Fibroblast of upper back skin (primary cell): Measurements from ENCODE around the gene L3MBTL4.
"Not testable (repeated sequence)": the region's sequence is repeated elsewhere in the genome, so short reads cannot be mapped to it uniquely, and the experiment has no call there.

Experiments
- DNase-seq: peaks from one replicate; pipeline ENCODE4 v3.0.0-alpha.2; 2013

The L3MBTL4 gene

DNA sequence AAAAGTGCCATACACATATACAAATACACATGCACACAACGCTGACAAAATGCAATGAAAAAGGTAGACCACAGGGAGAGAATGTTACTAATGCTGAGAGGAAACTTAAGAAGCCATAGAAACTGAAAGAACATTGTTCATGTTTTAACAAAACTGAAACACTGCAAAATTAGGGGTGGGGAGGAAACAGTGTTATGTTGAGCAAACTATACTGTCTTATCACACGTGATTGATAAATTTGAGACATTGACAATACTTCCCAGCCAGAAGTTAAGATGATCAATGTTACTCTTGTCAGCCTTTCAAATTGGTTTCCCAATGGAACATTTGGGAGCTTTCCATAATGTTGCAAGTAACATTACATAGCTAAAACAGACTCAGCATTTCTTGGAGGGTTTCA is 165.5 kb downstream of the L3MBTL4 start:
- DNase-seq: no peak

DNA sequence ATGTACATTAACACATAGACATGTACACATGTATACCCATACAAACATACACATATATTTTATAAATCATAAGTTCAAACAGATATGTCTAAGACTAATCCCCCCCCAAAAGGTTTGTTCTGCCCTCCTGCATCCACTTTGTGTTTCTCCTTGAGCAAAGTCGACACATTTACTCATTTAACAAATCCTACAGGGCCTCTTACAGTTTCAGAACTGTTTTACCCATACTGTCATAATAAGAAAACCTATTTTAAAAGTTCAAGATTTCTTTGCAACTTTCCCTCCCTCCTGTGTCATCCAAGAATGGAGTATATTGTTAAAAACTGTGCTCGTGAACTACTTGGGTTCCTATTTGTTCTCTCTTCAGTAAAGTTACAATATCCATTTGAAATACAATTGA is 166.7 kb downstream of the L3MBTL4 start:
- DNase-seq: no peak

DNA sequence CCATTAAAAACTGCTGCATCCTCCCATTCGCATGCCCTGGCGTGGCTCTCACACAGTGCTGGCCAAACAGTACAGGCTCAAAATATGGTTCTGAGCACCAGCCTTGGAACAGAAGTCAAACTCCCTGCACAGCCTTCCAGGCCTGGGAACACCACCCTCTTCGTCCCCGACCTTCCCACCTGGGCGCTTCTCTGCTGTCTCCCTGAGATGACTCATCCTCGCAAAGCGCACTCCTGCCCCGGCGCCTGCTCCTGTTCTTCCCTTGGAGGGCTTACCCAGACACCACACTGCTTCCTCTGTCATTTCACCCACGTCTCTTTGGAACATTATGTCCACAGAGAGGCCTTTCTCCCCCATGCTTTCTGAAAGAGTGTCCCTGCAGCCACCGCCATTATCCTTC is 172.7 kb downstream of the L3MBTL4 start:
- no peak for DNase-seq

DNA sequence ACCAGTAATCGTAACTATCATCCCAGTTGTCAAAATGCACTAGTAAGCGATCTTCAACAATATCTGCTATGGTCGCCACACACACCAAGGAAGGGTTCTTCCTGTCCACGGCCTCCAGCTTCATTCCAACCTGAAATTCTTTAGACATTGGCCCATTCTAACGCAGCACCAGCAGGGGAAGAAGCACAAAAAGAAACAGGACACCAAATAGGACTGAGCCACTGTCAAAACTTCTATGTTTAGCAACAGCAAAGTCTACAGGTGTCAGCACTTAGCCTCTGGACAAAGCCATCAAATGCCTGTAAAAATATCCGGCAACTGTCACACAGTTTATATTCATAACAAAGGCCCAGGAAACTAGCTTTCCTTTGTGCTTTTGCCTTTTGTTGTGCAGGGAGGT is 175.0 kb downstream of the L3MBTL4 start:
- DNase-seq: no peak

DNA sequence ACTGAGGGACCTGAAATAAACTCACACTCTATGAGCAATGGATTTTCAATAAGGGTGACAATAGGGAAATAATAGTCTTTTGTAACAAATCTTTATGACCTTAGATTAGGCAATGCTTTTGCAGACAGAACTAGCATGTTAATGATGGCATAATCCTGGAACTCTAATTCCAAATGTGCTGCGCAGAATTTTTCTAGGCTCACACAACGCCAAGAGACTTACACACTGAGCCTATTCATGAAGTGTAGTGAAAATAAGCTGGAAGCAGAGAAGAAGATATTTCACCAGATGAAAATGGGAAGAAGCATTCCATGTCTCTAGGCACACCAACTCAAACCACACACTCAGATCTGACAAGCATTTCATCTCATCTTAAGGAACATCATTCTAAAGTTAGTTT is 178.5 kb downstream of the L3MBTL4 start:
- DNase-seq: no peak

DNA sequence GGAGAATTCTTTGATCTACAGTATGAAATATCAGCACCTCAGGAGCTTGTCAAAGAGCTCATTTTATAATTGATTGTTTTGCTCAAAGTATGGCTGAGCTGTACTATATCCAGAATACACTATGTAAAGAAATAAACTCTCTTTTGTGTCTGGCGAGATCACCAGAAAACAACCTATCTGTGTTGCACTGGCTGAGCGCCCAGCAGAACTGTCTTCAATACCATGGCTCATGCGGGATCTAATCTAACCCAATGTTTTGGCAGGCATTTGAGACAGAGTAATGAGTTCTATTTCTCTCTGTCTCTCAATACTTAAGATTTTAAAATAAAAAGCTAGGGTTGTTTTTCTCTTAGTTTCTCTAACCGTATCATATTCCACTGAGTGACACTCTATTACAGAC is 192.4 kb downstream of the L3MBTL4 start:
- no peak for DNase-seq

DNA sequence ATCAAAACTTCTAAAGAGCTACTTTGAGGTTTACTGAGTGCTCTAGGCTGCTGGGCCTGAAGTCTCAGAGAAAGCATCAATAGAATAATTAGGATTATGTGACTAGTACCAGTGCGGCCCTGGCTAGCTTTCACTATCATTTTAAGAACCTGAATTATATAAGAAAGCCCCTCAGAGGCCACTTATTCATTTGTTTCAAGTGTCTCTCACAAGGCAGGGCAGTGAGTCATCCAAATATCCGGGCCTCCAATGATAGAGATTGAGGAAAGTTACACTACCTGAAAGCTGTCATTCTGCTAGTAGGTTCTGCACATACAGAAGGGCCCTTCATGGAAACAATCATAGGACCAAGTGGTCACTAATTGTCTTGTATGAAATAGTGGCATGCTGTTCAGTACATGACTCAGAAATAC is 193.1 kb downstream of the L3MBTL4 start:
- no peak for DNase-seq

DNA sequence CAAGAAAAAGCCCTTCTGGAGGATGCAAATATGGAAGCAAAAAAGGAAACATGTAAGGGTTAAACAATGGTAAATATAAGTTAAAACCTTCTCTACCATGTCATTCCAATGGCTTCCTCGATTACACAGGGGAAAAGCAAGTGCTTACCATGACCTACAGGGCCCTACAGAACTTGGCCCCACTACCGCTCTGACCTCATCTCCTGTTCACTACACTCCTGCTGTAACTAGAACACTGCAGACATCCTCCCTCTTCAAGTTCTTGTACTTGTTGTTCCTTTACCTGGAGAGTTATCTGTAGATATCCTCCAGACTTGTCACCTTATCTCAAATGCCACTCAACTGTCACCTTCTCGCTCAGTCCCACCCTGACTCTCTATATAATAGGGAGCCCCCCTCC is 194.6 kb downstream of the L3MBTL4 start:
- no peak for DNase-seq

DNA sequence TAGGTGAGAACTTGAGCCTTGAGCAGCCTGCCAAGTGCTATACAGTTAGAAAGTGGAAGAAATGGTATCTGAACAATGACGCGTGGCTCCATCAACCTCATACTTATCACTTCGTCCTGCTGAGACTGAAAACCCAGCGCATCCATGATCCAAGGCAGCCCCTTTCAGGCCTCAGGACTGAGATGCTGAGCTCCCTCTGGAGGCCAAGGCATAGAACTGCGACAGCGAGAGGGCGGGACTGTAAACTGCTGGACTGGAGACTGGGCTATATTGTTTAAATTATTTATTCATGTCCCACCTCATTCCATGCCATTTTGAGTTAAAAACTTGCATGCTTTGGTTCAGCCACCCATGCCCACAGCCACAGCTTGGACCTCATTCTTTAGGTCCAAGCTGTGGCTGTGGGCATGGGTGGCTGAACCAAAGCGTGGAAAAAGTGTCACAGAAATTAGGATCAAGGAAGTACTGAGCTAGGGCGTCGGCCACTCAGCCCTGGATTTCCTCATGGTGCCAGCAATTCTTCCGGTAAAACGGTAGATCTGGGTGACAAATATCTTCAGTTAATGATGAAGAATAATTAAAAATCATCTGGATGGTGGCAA is 195.5 kb downstream of the L3MBTL4 start:
- peak; percentile 57 for DNase-seq

DNA sequence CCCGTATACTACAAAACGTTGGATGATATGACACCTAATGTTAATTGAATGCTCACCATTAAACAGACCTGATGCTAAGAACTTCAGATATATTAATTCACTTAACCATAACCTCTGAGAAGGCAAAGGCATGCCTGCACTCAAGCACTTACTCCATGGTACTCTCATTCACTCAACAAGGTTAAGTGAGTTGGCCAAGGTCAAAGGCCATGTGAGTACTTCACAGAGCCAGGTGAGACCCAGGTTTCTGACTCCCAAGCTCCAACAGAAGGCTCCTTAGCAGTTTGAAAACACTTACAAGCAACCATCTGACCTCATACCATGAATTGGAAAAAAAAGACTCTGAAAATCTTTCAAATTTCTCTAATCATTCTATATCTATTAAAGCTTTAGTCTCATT is 198.8 kb downstream of the L3MBTL4 start:
- no peak for DNase-seq

DNA sequence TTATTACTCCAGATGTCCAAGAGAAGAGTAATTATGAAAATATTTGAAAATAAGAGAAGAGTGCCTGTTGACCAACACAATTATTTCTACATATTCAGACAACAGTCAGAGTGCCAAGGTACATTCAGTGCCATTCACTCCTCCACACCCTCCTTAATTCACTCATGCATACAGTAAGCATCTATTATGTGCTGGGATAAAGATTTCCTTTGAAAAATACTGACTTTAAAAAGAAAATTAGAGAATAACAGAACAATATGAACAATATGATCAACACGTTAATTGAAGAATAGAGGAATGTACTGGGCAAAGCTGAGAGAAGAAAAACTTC is 203.6 kb downstream of the L3MBTL4 start:
- no peak for DNase-seq

DNA sequence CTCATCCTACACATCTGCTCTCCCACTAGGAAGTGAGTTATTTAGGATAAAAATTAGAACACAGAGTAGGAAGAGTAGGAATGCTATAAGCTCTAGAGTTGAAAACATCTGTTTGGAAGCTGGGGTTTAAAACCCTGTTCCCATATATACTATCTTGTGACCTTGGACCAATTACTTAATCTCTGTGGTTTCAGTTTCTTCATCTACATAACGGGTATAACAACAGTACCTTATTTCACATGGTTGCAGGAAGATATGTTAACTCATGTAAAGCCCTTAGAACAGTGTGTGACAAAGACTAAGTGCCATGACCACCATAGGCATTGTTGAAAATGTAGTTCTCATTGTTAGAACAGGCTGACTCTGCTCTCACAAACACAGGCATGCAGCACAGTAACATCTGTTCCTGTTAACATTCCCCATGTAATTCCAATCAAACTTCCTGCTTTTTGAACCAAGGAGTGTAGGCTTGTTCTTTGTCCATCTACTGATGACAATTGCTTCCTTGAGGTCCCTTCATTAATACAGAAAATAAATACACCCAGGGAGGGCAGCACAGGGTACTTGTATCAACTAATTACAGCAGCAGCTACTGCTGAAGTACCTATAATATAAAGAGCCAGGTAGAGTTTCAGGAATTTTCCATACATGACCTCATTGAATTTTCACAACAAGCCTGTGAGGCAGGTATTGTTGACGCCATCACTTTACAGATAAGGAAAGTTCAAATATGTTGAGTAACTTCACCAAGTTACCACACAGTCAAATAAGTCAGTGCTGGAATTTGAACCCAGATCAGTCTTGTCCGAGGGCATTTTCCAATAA is 204.2 kb downstream of the L3MBTL4 start:
- no peak for DNase-seq

DNA sequence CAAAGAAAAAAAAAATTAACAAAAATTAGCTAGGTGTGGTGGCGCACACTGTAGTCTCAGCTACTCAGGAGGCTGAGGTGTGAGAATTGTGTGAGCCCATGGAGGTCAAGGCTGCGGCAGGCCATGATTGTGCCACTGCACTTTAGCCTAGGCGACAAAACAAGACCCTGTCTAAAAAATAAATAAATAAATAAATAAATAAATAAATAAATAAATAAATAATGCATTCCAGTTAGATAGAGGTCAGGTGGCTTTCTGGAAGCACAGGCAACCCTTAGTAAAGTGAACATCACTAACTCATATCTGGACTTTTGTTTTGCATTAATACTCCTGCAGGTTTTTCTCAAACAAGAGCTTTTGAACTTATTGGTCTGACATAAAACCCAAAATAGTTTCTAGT is 206.8 kb downstream of the L3MBTL4 start:
- DNase-seq: no peak

DNA sequence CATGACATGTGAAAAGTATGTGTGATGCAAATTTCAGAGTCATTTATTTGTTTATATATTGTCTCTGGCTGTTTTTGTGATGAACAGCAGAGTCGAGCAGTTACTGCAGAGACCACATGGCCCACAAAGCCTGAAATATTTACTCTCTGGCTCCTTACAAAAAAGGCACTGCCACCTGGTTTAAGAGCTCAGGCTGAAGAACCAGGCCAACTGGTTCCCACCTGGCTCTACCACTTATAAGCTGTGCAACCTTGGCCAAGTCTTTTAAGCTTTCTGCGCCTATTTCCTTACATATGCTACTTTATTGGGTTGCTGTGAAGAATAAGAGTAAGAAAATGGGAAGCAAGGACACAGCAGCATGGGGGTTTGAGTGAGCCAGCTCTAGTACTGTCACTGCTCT is 207.6 kb downstream of the L3MBTL4 start:
- no peak for DNase-seq

DNA sequence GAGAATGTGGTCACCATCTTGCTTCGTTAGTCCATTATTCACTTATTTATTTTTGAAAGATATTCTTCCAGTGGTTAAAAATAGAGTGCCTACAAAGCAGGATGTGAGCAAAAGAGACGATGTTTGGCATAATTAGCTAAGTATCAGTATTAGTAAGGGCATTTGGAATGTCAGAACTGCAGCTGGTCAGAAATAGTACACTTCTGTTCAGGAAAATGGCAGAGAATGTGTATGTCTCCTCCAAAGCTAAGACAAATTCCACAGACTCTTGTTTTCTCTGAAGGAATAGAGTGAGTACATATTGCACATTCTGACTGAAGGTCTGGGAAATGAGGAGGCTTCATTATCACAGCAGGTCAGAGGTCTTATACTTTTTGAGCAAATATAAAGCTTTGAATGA is 209.0 kb downstream of the L3MBTL4 start:
- DNase-seq: no peak

DNA sequence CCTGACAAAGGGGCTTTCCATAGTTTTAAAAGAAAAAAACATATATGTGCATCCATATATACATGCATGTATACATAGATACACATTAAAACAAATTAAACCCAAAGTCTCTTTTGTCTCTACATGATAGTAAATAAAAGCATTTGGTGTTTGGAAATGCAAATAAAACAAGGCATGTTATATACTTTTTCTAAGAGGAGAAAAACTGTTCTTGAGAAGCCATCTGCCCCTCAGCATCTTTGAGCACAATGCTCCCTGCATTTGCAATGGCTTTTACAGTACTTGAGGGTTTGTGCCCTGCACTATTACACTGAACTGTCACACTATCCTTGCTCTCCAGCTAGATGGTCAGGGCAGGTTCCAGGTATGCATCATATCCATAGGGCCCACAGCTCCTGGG is 210.2 kb downstream of the L3MBTL4 start:
- DNase-seq: no peak

DNA sequence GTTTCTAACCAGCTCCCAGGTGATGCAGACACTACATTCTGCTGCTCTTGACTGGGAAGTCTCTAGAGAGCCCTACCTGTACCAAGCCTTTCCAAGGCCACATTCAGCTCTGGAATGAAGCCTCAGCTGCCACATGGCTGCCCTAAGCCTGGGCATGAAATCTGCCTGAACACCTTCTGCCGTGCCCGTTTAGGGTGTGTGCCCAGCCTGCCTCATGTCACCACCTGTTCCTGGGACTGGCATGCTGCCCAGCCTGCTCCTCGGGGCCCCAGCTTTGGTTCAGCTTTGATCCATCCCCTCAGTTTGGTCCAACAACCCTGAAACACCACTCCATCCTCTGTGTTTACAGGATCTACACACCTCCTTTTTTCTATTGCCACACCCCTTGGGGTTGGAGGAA is 210.9 kb downstream of the L3MBTL4 start:
- no peak for DNase-seq

DNA sequence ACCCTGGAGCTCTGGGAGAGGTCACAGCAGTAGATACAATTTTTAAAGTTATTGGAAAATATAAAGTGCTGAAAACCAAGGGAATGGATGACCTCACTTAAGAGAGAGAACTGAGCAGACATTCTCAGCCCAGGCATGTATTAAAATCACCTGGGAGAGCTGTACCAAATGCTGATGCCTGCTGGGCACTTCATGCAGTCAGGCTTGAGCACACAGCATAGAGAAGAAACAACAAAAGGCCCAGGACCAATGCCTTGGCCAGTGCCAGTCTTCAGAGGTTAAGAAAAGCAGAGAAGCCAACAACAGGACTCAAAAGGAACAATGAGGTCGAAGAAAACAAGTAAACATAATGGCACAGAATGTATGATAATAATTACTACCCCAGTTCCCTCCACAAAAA is 211.8 kb downstream of the L3MBTL4 start:
- DNase-seq: no peak

DNA sequence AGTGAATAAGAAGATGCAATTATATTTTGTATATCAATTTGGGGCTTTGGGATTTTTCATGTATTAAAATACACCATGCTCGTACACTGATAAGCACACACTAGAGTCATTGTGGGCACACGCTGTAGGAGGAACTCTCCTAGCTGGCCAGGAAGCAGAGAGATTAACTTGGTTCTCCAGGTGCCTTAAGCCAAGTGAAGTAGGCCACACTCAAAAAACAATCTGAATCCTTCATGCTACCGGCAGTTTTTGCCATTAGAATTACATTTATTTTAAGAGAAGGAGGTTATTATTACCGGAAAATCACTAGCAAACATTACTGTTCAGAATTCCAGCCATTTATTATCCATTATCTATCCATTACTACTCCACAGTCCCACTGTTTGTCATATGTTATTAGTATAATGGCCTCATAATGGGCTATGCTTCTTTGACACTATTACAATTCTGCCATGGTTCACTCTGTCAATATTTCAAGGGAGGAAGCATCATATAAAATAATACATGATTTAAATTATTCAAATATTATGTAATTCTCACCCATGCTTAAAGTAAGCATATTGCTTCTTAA is 214.4 kb downstream of the L3MBTL4 start:
- no peak for DNase-seq

DNA sequence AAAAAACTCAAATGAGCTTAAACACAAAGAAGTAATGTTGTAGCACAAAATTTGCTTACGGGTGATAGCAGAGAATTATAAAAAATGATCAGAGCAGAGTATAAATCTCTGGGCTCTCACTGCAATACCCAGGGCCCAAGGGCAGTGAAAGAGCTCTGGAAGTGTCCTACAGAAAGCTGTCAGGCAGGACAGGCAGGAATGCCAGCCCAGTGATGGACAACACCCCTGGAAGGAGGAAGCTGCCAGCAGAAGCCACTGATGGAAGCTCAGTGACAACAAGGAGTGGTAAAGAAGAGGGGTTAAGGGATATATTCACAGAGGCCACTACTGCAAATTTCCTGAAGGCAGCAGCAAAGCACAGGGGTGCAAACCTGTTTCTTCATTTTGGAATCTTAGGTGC is 214.9 kb downstream of the L3MBTL4 start:
- DNase-seq: no peak

DNA sequence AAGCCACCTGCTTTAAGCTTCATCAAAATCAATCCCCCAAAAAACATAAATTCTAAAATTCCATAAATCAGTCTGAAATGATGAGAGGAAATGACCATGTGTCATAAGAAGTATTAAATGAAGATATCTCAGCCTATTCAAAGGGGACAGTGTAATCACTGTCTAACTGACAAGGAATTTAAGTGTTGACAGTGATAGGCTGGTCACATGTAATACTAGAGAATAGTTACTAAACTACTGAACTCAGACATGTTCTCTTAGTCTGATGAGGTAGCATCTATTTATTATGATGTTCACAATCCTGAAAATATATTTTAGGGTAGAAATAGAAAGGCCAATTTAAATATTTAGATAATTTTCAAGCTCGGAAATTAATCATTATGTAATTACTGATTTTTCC is 216.1 kb downstream of the L3MBTL4 start:
- DNase-seq: no peak

DNA sequence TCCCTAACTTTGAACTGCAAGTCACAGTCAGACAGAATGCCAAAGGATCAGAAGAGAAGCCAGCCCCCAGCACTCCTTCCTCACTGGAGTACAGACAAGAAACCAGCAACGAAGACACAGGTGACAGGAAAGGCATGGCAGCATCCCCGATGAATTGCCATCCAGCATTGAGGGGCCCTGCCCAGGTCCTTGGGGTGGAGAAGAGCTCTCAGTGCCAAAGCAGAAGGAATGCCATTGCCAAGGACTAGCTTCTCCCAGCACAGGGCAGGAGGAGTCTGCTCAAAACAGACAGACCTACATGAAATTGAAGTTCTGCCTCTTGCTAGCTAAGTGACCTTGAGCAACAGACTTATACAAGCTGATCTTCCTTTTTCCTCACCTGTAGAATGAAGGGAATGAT is 220.1 kb downstream of the L3MBTL4 start:
- DNase-seq: no peak

DNA sequence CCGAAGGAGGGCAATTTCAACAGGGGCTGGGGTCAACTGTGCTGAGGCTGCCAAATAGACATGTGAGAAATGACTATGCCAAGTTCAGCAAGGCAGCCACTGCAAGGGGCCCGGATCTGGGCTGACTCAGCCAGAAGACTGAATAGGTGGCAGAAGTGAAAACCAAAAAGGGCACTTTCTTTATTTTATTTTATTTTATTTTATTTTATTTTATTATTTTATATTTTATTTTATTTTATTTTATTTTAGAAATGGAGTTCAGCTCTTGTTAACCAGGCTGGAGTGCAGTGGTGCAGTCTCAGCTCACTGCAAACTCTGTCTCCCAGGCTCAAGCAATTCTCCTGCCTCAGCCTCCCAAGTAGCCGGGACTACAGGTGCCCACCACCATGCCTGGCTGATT is 228.9 kb downstream of the L3MBTL4 start:
- DNase-seq: not testable (repeated sequence)

DNA sequence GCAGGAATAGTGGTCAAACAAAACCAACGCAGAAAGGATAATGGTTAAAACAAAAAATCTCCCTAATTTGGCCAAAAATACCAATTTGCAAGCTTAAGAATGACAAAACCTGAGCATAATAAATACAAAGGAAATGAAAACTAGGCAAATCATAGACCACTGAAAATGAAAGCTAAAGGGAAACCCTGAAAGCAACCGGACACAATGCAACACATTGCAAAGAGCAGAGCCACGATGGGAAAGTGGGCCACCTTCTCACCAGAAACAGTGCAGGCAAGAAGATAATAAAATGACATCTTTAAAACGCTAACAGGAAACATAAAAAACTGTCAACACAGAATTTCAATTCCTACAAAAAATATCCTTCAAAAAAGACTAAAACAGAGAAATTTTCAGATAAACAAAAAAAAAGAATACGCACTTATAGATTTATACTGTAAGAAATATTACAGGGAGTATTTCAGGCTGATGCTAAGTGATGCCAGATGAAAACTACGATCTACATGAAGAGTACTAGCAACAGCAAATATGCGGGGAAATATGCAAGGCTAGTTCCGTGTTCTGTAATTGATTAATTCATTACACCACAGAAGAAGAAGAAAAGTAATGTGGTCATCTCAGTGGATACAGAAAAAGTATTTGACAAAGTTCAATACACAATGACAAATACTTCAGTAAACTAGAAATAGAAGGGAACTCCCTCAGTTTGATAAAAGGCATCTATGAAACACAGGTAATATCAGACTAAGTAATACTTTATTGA is 239.5 kb downstream of the L3MBTL4 start:
- no peak for DNase-seq
